BE2C (cell line): ENCODE measurements around the gene BSN.

ENCODE experiments used
- DNase-seq: peaks from one replicate; pipeline ENCODE4 v3.0.0-alpha.2; 2020
- H3K27me3 ChIP-seq: fragments of 250-450 bp; sonication (Bioruptor Pico); 2 replicates; pipeline ENCODE4 v1.5.1; 2020; ENCODE audit warnings: mild to moderate bottlenecking
- H3K36me3 ChIP-seq: fragments of 250-450 bp; sonication (Bioruptor Pico); 2 replicates; pipeline ENCODE4 v1.5.1; 2020; ENCODE audit warnings: mild to moderate bottlenecking
- H3K4me1 ChIP-seq: fragments of 250-450 bp; sonication (Bioruptor Pico); 2 replicates; pipeline ENCODE4 v1.5.1; 2020
- H3K4me3 ChIP-seq: 2 replicates; pipeline ENCODE4 v1.5.1; 2011; ENCODE audit warnings: low read depth, low read length
- H3K9me3 ChIP-seq: fragments of 250-450 bp; sonication (Bioruptor Pico); 2 replicates; pipeline ENCODE4 v1.5.1; 2020
- TF ChIP-seq, protein P1 (sequence below): IDR thresholded peaks from 2 replicates; pipeline ENCODE4 v1.5.1; 2012; ENCODE audit warnings: mild to moderate bottlenecking, low read depth, low read length

Gene BSN

DNA sequence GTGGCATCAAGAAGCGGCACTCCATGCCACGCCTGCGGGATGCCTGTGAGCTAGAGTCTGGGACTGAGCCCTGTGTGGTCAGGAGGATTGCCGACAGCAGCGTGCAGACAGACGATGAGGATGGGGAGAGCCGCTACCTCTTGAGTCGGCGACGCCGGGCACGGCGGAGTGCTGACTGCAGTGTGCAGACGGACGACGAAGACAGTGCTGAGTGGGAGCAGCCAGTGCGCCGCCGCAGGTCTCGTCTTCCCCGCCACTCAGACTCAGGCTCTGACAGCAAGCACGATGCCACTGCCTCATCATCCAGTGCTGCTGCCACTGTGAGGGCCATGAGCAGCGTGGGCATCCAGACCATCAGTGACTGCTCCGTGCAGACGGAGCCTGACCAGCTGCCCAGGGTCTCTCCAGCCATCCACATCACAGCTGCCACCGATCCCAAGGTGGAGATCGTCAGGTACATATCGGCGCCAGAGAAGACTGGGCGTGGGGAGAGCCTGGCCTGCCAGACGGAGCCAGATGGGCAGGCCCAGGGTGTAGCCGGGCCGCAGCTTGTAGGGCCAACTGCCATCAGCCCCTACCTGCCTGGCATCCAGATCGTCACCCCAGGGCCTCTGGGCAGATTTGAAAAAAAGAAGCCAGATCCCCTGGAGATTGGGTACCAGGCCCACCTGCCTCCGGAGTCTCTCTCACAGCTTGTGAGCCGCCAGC lies 103.1 kb downstream of the BSN start:
- TF ChIP-seq, protein P1, sequence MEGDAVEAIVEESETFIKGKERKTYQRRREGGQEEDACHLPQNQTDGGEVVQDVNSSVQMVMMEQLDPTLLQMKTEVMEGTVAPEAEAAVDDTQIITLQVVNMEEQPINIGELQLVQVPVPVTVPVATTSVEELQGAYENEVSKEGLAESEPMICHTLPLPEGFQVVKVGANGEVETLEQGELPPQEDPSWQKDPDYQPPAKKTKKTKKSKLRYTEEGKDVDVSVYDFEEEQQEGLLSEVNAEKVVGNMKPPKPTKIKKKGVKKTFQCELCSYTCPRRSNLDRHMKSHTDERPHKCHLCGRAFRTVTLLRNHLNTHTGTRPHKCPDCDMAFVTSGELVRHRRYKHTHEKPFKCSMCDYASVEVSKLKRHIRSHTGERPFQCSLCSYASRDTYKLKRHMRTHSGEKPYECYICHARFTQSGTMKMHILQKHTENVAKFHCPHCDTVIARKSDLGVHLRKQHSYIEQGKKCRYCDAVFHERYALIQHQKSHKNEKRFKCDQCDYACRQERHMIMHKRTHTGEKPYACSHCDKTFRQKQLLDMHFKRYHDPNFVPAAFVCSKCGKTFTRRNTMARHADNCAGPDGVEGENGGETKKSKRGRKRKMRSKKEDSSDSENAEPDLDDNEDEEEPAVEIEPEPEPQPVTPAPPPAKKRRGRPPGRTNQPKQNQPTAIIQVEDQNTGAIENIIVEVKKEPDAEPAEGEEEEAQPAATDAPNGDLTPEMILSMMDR, result no peak
- Histone ChIP-seq H3K4me1 (no peaks in the 10 kb centered on the region), H3K4me3 (no peak overlapping the region), H3K27me3 (no peaks in the 10 kb centered on the region), H3K9me3 (no peaks in the 10 kb centered on the region), H3K36me3 (peaks cover 4% of the 10 kb centered on the region)
- DNase-seq, result no peak

DNA sequence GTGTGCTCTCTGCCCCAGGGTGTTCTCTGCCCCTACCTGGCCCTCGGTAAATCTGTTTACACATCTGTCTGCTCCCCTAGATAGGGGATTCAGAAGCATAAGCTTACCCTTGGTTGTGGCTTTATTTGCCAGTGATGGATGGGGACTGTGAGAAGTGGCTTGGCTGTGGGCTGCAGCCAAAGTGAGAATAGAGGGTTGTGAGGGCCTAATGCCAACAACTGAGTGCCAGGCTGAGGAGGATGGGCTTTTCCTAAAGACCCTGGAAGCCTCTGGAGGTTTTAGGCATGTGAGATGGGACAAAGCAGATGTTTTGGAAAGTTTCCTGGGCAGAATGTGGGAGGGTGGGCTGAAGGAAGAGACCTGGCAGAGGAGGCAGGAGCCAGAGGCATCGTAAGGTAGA lies 104.4 kb downstream of the BSN start:
- Histone ChIP-seq H3K36me3 (peaks cover 4% of the 10 kb centered on the region), H3K9me3 (no peaks in the 10 kb centered on the region), H3K4me1 (no peaks in the 10 kb centered on the region), H3K4me3 (no peak overlapping the region), H3K27me3 (no peaks in the 10 kb centered on the region)
- DNase-seq, result no peak
- TF ChIP-seq, protein P1, result no peak

DNA sequence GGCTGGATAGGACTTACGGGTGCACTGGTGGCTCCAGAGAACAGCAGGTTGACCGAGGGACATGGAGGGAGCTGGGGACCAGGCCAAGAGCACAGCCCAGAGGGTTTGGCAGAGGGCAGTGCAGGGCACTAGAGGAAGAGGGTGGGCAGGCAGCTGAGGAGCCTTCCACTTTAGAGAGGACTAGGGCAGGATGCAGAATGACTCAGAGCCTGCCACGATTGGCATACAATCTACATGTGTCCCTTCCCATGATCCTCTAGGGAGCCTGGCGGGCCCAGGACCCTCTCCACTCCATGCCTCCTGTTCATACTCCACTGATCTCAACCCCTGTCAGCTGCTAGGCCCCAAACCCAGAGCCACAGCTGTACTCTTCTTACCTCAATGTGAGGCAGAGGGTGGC lies 105.5 kb downstream of the BSN start:
- peaks cover 4% of the 10 kb centered on the region for H3K36me3 ChIP-seq
- DNase-seq, result no peak
- H3K9me3 ChIP-seq, result no peaks in the 10 kb centered on the region
- H3K27me3 ChIP-seq, result no peaks in the 10 kb centered on the region
- TF ChIP-seq, protein P1, result no peak
- no peak overlapping the region for H3K4me3 ChIP-seq
- no peaks in the 10 kb centered on the region for H3K4me1 ChIP-seq

DNA sequence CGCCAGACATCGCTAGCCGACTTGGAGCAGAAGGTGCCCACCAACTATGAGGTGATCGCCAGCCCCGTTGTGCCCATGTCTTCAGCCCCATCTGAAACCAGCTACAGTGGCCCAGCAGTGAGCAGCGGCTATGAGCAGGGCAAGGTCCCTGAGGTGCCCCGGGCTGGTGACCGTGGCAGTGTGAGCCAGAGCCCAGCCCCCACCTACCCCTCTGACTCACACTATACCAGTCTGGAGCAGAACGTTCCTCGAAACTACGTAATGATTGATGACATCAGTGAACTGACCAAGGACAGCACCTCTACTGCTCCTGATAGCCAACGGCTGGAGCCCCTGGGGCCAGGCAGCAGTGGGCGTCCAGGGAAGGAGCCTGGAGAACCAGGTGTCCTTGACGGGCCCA lies 107.0 kb downstream of the BSN start:
- H3K27me3 ChIP-seq, result no peaks in the 10 kb centered on the region
- DNase-seq, result no peak

DNA sequence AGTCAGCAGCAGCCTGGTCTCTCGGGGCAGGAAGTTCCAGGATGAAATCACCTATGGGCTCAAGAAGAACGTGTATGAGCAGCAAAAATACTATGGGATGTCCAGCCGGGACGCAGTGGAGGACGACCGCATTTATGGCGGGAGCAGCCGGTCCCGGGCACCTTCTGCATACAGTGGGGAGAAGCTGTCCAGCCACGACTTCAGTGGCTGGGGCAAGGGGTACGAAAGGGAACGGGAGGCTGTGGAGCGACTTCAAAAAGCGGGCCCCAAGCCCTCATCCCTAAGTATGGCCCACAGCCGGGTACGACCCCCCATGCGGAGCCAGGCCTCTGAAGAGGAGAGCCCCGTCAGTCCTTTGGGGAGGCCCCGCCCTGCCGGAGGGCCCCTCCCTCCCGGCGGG lies 107.7 kb downstream of the BSN start:
- Histone ChIP-seq H3K4me3 (no peak overlapping the region), H3K36me3 (no peaks in the 10 kb centered on the region), H3K9me3 (no peaks in the 10 kb centered on the region), H3K27me3 (no peaks in the 10 kb centered on the region), H3K4me1 (no peaks in the 10 kb centered on the region)
- TF ChIP-seq, protein P1, result no peak
- DNase-seq, result no peak

More for the DNA sequence above, 107.0 kb downstream of the BSN start:
- no peaks in the 10 kb centered on the region for H3K4me1 ChIP-seq
- H3K9me3 ChIP-seq, result no peaks in the 10 kb centered on the region
- H3K36me3 ChIP-seq, result no peaks in the 10 kb centered on the region
- no peak overlapping the region for H3K4me3 ChIP-seq
- TF ChIP-seq, protein P1, result no peak

DNA sequence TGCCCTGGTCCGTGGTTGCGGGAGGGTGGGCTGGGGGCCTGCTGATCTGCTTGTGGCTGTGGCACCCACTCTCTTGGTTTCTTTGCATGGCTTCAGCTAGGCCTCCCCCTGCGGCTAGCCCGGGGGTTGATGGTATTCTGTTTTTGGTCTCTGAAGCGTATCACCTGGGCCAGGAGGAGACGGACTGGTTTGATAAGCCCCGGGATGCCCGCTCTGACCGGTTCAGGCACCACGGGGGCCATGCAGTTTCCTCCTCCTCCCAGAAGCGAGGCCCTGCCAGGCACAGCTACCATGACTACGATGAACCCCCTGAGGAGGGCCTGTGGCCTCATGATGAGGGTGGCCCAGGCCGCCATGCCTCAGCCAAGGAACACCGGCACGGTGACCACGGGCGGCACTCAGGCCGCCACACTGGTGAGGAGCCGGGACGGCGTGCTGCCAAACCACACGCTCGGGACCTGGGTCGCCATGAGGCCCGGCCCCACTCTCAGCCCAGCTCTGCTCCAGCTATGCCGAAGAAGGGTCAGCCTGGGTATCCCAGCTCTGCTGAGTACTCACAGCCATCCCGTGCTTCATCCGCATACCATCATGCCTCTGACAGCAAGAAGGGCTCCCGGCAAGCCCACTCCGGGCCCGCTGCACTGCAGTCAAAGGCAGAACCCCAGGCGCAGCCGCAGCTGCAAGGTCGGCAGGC lies 108.6 kb downstream of the BSN start:
- Histone ChIP-seq H3K36me3 (no peaks in the 10 kb centered on the region), H3K27me3 (no peaks in the 10 kb centered on the region), H3K4me3 (no peak overlapping the region), H3K4me1 (no peaks in the 10 kb centered on the region), H3K9me3 (no peaks in the 10 kb centered on the region)
- DNase-seq, result no peak
- TF ChIP-seq, protein P1, result no peak
